Subcutaneous abdominal adipose tissue (tissue), 5 donors: ENCODE results near the gene LAMA5.

Experiments
- H3K27ac ChIP-seq: one replicate; pipeline ENCODE4 v1.7.0; 2013; ENCODE audit warnings: low read depth, mild to moderate bottlenecking, inconsistent platforms, low read length, moderate library complexity
- H3K27me3 ChIP-seq, 5 donors: one replicate each; pipeline ENCODE4 v1.7.0; 2013; ENCODE audit warnings: low read length in 5 of 5, inconsistent platforms in 1 of 5; ENCODE audit not compliant: control insufficient read depth in 5 of 5, insufficient read depth in 4 of 5
- H3K36me3 ChIP-seq, 5 donors: one replicate each; pipeline ENCODE4 v1.7.0; 2013; ENCODE audit warnings: low read length in 5 of 5; ENCODE audit not compliant: control insufficient read depth in 5 of 5, insufficient read depth in 5 of 5
- H3K4me1 ChIP-seq, 5 donors: one replicate each; pipeline ENCODE4 v1.7.0; 2013; ENCODE audit warnings: low read length in 5 of 5, mild to moderate bottlenecking in 3 of 5, moderate library complexity in 1 of 5; ENCODE audit not compliant: control insufficient read depth in 5 of 5, insufficient read depth in 5 of 5
- H3K4me3 ChIP-seq, 5 donors: one replicate each; pipeline ENCODE4 v1.7.0; 2013; ENCODE audit warnings: low read length in 5 of 5, low read depth in 1 of 5
- H3K9ac ChIP-seq, 5 donors: one replicate each; pipeline ENCODE4 v1.7.0; 2013; ENCODE audit warnings: low read length in 5 of 5, mild to moderate bottlenecking in 4 of 5, moderate library complexity in 3 of 5
- H3K9me3 ChIP-seq, 5 donors: one replicate each; pipeline ENCODE4 v1.7.0; 2013; ENCODE audit warnings: low read length in 5 of 5; ENCODE audit not compliant: control insufficient read depth in 5 of 5
- donor health status: healthy.
- donor health status: healthy.
- donor health status: healthy.
- donor health status: healthy.
- donor health status: healthy.

The LAMA5 gene

DNA sequence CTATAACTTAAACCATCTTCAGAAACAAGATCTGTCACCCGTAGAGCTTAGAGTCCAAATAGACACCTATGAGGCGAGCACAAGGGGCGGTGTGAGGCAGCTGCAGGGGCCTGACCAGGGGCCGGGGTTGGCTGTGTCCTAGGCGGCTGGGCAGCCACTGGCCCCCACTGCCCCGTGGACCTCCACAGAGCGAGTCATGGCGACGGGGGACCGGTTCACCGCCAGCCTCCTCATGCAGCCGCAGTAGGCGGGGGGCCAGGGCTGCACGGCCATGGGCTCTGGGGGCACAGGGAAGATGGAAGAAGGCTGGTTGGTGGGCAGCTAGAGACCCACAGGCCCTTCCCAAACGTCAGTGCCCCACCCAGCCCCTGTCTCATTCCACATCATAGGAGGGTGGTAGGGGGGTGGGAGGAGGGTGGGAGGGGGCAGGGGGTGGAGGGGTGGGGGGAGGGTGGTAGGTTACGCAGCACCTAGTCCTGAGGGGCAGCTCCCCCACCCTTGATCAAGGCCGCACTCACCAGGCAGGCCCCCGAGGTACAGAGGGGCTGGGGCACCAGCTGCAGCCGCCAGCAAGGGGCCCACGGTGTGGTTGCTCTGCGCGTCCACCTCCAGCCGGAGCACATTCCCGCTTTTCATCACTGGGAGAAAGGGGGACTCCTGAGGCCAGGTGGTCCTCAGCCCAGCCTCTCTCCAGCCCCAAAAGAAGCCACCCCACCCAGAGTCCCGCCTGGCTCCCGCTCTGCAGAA lies 57.7 kb downstream of the LAMA5 start:
- H3K27ac ChIP-seq = no peak overlapping the region
- no peaks in the 10 kb centered on the region for H3K9me3 ChIP-seq
- H3K4me3 ChIP-seq = no peak overlapping the region
- H3K27me3 ChIP-seq = no peaks in the 10 kb centered on the region
- H3K4me1 ChIP-seq = peaks cover 1 to 18% (median 16%) of the 10 kb centered on the region in 5 donors
- H3K36me3 ChIP-seq = peaks cover 0 to 95% (median 78%) of the 10 kb centered on the region in 5 donors
- no peak overlapping the region for H3K9ac ChIP-seq

DNA sequence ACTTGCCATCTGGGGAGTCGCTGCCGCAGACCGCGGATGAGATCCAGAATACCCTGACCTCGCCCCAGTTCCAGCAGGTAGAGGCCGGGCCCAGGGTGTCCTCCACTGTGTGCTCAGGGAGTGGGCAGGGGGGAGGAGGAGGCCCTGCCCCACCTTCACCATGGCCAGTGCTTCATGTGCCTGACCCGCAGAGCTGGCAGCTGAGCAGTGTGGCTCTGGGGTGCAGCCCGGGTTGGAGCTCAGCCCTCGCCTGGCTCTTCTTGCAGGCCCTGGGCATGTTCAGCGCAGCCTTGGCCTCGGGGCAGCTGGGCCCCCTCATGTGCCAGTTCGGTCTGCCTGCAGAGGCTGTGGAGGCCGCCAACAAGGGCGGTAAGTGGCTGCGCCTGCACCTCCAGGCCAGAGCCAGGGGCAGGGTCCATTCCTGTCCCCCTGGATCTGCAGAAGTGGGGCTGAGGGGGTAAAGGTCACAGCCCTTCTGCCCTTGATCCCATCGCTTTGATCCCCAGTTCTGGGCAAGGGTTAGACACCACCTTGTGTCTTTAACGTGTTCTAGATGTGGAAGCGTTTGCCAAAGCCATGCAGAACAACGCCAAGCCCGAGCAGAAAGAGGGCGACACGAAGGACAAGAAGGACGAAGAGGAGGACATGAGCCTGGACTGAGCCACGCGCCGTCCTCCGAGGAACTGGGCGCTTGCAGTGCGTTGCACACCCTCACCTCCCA lies 58.9 kb downstream of the LAMA5 start:
- Histone ChIP-seq H3K9me3 (no peaks in the 10 kb centered on the region), H3K4me1 (peaks cover 6 to 29% (median 27%) of the 10 kb centered on the region in 5 donors), H3K9ac (no peak overlapping the region), H3K27me3 (no peaks in the 10 kb centered on the region), H3K27ac (no peak overlapping the region), H3K4me3 (no peak overlapping the region), H3K36me3 (peaks cover 0 to 86% (median 76%) of the 10 kb centered on the region in 5 donors)

DNA sequence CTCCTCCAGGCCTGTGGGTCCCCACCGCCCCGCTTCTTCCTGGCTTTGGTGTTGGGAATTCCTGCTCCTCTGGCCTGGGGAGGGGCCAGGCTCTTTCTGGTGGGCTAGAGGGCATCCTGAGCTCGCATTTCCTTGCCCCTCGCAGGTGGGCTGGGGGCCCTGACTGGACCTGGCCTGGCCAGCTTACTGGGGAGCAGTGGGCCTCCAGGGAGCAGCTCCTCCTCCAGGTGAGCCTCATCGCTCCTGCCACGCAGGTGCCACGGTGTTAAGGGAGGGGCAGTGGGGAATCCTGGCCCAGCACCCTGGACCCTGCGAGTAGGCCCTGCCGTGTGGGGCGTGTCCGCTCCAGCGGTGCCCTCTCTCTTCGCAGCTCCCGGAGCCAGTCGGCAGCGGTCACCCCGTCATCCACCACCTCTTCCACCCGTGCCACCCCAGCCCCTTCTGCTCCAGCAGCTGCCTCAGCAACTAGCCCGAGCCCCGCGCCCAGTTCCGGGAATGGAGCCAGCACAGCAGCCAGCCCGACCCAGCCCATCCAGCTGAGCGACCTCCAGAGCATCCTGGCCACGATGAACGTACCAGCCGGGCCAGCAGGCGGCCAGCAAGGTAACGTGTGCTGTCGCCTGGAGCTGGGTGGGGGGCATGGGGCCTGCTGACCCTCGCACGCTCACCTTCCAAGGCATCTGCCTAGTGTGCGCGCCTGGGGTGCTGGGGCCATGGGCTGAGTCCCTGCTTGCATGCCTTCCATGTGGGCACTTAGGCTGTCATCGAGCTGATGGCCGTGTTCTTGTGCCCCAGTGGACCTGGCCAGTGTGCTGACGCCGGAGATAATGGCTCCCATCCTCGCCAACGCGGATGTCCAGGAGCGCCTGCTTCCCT lies 59.6 kb downstream of the LAMA5 start:
- Histone ChIP-seq H3K4me1 (peaks cover 6 to 29% (median 28%) of the 10 kb centered on the region in 5 donors), H3K9me3 (no peaks in the 10 kb centered on the region), H3K9ac (no peak overlapping the region), H3K27ac (no peak overlapping the region), H3K27me3 (no peaks in the 10 kb centered on the region), H3K36me3 (peaks cover 0 to 79% (median 70%) of the 10 kb centered on the region in 5 donors), H3K4me3 (no peak overlapping the region)

DNA sequence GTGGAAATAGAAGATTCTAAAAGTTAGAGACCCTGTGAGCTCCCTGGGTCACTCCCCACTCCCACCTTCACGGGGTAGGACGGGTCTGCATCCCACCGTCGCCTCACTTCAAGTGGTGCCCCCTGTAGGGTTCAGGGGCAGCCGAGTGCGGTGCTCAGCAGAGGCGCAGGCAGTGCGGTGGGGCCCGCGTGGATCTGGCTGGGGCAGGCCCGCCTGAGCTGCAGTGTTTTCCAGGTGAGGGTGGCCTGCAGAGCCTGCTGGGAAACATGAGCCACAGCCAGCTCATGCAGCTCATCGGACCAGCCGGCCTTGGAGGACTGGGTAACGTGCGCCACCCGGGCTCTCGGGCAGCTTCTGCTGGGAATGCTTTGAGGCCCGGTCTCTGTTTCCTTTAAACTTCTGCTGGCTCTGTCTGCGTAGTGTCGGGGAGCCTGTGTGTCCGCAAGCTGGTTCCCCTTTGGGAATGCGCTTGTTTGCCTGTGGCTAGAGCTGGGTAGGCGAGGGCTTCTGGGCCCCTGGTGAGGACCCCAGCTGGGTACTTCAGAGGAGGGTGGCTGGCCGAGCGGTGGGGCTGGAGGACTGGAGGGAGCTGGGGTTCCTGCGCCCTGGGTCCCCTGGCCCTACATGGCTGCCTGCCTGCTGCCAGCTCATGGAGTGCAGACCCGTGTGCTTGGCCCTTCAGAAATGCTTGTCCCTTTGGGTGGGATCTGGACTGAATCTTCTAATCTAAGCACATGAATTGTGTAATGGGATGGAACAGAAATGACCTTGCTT lies 60.5 kb downstream of the LAMA5 start:
- Histone ChIP-seq H3K36me3 (peaks cover 0 to 71% (median 62%) of the 10 kb centered on the region in 5 donors), H3K4me1 (peaks cover 6 to 31% (median 28%) of the 10 kb centered on the region in 5 donors), H3K9ac (no peak overlapping the region), H3K9me3 (no peaks in the 10 kb centered on the region), H3K4me3 (no peak overlapping the region), H3K27ac (no peak overlapping the region), H3K27me3 (no peaks in the 10 kb centered on the region)

DNA sequence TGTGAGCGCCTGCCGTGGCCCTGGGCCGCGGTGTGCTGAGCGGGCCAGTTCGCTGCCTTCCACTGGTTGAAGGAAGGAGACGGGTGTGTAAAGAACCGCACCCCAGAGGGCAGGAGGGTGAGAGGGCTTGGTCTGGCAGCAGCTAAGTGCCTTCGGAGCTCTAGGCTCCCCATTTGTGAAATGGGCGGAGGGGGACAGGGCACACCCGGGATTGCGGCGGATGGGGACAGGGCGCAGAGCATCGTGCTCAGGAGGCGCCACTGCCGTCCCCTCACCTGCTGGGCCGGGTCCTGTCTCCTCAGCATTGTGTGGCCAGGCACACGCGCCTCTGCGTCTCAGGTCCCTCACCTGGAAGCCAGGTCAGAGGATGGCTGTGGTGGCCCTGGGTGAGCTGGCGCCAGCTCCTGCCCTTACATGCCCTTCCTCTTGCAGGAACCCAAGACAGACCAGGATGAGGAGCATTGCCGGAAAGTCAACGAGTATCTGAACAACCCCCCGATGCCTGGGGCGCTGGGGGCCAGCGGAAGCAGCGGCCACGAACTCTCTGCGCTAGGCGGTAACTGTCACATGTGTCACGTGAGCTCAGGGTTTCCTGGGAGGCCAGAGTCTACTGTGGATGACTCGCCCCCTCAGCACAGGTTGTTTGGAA lies 61.2 kb downstream of the LAMA5 start:
- Histone ChIP-seq H3K36me3 (peaks cover 0 to 64% (median 56%) of the 10 kb centered on the region in 5 donors), H3K4me1 (peaks cover 6 to 31% (median 28%) of the 10 kb centered on the region in 5 donors), H3K9ac (peak overlapping the region in 1 of 5 donors; percentile 98), H3K27ac (no peak overlapping the region), H3K4me3 (no peak overlapping the region), H3K27me3 (no peaks in the 10 kb centered on the region), H3K9me3 (no peaks in the 10 kb centered on the region)

DNA sequence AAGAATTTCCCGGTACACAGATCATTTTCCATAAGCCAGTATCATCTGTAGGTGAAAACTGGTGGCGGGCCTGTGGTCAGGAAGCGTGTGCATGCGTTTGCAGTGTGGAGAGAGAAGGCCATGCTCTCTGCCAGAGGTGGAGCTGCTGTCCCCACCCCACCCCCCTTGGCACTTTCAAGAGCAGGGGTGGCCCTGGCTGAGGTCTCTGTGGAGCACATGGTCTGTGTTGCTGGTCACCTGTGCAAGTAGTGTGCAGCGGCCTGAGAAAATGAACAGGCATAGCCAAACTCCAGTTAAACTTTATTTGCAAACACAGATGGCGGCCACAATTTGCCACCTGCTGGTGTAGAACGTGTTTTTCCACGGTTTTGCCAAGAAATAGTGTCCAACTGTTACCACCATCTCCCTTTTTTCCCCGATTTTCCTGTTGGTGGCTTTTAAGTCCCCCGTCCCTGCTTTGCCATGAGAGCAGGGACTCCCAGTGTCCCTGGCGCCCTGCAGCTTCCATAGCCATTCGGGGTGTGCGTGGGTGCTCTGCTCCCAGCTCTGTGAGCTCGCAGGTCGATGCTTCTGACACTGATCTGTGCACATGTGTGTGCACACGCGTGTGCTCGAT lies 61.9 kb downstream of the LAMA5 start:
- peaks cover 0 to 59% (median 53%) of the 10 kb centered on the region in 5 donors for H3K36me3 ChIP-seq
- no peak overlapping the region for H3K27ac ChIP-seq
- H3K4me1 ChIP-seq = peaks cover 6 to 31% (median 28%) of the 10 kb centered on the region in 5 donors
- peak overlapping the region in 3 of 5 donors; percentile 33 to 90 (median 88) for H3K4me3 ChIP-seq
- H3K9ac ChIP-seq = peak overlapping the region in 2 of 5 donors; percentile 89 to 98
- no peaks in the 10 kb centered on the region for H3K27me3 ChIP-seq
- no peaks in the 10 kb centered on the region for H3K9me3 ChIP-seq

DNA sequence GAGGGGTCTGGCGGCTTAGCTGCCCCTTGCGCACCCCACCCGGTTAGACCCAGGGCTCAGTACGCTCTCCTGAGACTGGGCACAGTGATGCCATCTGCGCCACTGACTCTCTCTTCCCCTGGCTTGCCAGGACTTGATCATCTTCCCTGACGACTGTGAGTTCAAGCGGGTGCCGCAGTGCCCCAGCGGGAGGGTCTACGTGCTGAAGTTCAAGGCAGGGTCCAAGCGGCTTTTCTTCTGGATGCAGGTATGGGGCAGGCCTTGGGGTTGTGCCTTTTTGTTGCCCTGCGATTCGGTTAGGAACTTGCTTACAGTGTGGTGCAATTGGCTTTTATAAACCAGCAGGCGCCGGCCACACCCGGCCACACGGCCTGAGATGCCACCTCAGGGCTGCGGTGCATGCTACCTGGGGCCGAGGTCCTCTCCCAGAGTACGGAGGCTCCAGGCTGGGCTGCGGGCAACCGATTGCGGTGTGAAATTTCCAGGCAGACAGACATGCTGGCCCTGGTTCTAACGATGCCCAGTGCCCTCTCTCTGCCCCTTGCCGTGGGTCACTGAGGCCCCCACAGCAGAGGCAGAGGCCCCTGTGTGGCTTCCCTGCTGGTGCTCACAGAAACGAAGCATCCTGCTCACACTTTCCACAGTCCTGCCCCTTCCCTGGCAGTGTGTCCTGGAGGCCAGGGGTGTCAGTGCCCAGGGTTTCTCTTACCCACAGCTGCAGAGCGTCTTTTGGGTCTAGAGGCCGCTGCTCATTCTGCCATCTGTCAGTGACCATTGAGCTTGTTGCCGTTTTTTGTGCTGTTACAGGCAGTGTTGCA lies 62.6 kb downstream of the LAMA5 start:
- H3K9me3 ChIP-seq = no peaks in the 10 kb centered on the region
- peak overlapping the region; percentile 100 for H3K27ac ChIP-seq
- H3K27me3 ChIP-seq = no peaks in the 10 kb centered on the region
- H3K36me3 ChIP-seq = peaks cover 0 to 52% (median 49%) of the 10 kb centered on the region in 5 donors
- H3K4me1 ChIP-seq = peaks cover 6 to 31% (median 28%) of the 10 kb centered on the region in 5 donors
- peak overlapping the region; percentile 46 to 91 (median 89) for H3K4me3 ChIP-seq
- H3K9ac ChIP-seq = peak overlapping the region; percentile 84 to 98 (median 89)
